GM18519 (cell line): ENCODE data around the gene TMEFF2.
A peak's percentile ranks its signal among the peaks of the same experiment; 100 is the strongest.

Experiments used
- ATAC-seq: cut with Tn5 transposase; IDR thresholded peaks from one replicate; pipeline ENCODE4 v1.9.1; 2021; ENCODE audit warnings: mild to moderate bottlenecking, moderate library complexity; ENCODE audit not compliant: unreplicated experiment, low FRiP score

The TMEFF2 gene

GRCh38 chr2:192194866-192195547, at the start of gene TMEFF2:
TMEFF2 (minus strand) TSS chr2:192194933; CDS start chr2:192194524, 409 bp downstream.
- peak; percentile 71 for ATAC-seq

GRCh38 chr2:192243488-192243887, 48.8 kb upstream of the TMEFF2 start:
- no peak for ATAC-seq

DNA sequence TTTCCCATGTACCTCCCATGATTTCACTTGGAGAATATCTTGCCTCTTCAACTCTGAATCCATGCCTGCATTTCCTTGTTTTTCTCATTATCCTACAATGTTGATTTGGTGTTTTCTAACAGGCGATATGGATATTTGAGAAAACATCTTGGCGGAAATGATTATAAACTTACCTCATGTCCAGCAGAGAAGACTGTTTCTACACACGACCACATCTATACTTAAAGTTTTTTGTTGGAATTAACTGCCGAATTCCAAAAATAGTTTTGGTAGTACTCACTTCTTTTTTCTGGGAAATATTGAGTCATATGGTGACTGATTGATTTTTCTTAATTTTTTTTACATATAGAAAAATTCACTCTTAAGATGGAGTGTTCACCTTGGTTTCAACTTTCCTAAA, 41.4 kb upstream of the TMEFF2 start:
- ATAC-seq = no peak

GRCh38 chr2:192230889-192231453, 36.2 kb upstream of the TMEFF2 start:
- no peak for ATAC-seq

DNA sequence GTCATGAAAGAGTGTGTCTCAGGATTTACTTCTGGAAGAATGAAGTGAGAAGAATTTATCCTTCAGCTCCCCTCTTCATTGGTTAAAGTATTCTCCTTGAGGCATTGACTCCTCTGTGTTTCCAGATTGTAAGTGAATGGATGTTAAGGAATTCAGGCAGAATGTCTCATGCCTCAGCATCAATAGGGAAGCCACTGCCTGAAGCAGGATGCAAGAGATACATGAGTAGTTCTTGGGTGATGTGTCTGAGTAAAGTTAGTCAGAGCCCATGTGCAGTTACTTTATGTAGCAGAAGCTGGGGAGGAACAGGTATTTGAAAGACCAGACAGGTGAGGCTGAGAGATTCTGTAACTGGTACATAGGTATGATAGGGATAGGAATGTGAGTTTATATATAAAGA, 34.0 kb upstream of the TMEFF2 start:
- ATAC-seq = no peak

- ATAC-seq = no peak
These were observed 24.2 kb upstream of the TMEFF2 start for GRCh38 chr2:192218970-192219369.

DNA sequence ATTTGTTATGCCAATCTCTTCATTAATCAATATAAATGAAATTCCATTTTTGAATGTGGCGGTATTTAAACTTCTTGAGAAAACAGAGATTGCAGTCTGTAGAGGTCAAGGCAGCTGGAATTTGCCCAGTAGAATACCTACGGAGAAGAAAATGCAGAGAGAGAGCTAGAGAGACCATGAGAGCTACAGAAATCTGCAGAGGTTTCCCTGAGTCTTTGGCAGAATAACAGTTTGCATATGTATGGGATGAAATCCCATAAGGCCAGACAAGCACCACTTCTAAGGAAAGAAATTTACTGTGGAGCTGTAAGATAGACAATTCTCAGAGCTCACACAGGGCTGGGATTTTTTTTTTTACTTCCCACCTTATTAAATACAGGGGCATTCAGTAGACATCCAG, 23.6 kb upstream of the TMEFF2 start:
- no peak for ATAC-seq

DNA sequence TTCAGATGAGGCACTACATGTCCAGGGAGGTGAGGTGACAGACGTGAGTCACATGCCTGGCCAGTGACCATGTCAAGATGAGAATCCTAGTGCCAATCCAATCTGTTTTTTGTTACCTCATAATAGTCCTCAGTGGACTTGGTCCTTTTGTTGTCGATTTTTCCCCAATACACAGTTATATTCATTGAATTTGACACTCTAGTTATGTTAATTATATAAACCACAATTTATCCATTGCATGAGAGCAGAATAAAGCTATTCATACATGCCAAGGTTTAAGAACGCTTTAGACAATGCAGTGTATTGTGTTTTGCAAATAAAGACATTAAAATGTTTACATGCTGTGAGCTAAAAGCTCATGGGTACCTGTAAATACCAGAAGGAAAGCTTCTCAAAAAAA, 21.6 kb upstream of the TMEFF2 start:
- ATAC-seq = no peak

DNA sequence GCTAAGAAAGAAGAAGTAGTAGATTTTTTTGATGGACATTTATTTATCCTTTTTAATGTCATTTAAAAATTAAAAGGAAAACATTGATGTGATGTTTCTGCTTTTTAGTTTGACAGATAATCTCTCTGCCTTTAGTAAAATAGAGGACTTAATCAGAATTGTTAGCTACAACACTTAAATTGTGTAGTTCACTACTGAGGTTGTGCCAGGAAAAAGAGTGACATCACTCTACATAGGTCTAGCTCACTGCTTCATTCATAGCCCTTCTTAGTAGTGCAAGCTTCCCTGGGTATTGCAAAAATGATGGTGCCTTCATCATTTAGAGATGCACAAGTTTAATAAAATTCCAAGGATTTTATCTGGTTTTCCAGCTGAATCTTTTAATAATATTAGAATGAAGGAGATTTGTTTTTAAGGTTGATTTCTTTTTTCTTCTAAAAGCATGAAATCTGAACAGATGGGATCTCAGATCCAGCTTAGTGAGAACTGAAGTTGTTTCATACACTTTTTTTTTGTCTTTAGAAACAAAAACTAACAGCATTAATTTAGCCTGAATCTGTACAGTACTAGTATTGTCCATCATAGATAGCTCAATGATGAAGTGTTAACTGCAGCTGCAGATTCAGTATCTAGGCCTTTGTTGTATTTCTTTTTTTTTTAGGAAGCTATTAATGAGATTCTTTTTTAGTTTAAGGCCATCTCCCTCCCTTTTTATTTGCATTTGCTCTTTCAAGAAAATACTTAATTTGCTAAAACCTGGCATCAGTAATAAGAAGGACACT, 20.6 kb upstream of the TMEFF2 start:
- no peak for ATAC-seq

DNA sequence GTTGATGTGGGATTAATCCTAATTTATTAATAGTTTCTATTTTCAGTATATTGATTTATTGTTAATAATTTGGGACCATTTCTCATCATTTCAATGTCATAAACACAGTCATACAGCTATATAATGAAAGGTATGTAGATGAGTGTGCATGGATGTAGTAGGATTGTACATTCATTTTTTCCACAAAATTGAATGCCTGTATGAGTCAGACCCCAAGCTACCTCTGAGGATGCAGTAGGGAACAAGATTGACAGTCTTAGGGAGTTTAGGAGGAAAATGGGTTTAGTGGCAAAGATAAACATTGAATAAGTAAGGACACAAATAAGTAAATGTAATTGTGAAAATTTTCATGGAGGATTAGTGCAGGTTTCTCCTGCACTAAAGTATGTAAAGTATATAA, 14.1 kb upstream of the TMEFF2 start:
- no peak for ATAC-seq

- ATAC-seq = no peak
These were observed 11.7 kb upstream of the TMEFF2 start for GRCh38 chr2:192206399-192206798.

DNA sequence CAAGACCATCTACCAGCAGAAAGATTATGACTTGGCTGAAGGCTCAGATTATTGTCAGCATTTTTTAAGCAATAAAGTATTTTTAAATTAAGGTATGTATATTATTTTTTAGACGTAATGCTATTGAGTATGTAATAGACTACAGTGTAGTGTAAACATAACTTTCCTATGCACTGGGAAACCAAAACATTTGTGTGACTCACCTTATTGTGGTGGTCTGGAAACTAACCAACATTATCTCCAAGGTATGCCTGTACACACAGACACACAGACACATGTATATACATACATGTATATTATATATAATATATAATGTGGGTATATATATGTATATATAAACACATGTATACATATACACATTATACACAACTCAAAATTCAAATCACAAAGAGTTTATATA, 9.1 kb upstream of the TMEFF2 start:
- no peak for ATAC-seq

GRCh38 chr2:192202373-192202772, 7.6 kb upstream of the TMEFF2 start:
- ATAC-seq = no peak

- no peak for ATAC-seq
These were observed 6.4 kb upstream of the TMEFF2 start for GRCh38 chr2:192201116-192201515.

DNA sequence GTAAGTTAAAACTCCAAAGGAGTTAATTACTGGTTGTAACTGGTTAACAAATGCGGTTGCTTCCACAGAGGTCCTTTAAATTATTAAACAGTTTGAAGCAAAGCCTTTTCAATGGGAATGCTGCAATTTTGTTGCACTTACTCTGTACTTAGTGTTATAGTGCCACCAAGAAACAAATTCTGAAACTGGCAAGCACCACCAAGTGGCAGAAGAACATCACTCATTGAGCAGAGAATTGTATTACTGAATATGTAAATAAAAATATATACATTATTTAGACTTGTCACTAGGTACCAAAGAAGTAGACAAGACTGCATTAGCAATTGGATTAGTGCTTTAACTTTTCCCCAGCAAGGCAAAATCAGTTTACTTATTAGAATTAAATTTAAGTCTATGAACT, 2.6 kb upstream of the TMEFF2 start:
- ATAC-seq = no peak

GRCh38 chr2:192196421-192197194, 1.9 kb upstream of the TMEFF2 start:
- ATAC-seq = no peak

- no peak for ATAC-seq
These were observed 1.1 kb upstream of the TMEFF2 start for GRCh38 chr2:192195548-192196418.

- ATAC-seq = no peak
These were observed 368 bp downstream of the TMEFF2 start for GRCh38 chr2:192194265-192194865.

DNA sequence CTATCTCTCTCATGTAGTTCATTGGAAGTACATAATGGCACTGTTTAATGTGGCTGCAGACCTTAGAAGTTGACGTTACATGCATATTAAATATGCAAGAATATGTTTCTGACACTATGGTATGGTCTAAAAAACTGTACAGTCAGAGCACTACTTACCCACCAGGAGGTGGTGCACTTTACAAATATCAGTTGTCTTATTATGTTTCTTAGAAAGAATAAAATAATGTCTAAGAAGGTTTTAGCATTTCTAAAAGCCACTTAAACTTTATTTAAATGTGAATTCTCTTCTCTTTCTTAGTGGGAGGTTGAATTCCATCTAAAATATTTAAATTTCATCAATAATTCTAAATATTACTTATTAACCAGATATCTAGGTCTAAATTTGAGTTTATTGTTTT, 4.3 kb downstream of the TMEFF2 start:
- no peak for ATAC-seq

- ATAC-seq = no peak
These were observed 7.9 kb downstream of the TMEFF2 start for GRCh38 chr2:192186806-192187205.
